ENCODE results near the gene STUB1. TPM values are rescaled to one million over a fixed set of nuclear protein-coding genes. Genes with fewer than 3 reads are reported as not detected.

The STUB1 gene
- total and polyA plus RNA-seq, 2 experiments from 2014 or later = 91.7 to 108 TPM

- TF ChIP-seq ZNF462 (CRISPR knock-in tag; IDR thresholded peaks at IDR 0.05) (no peak), EZH2 (IDR thresholded peaks at IDR 0.05; ENCODE audit: low read depth, unreplicated experiment) (no peak), ETS1 (IDR thresholded peaks at IDR 0.05) (no peak), EZH2phosphoT487 (IDR thresholded peaks at IDR 0.05; ENCODE audit: unreplicated experiment) (no peak), STAT1 (IDR thresholded peaks at IDR 0.05; ENCODE audit: unreplicated experiment) (no peak), CREB1 (CRISPR knock-in tag; IDR thresholded peaks at IDR 0.05; ENCODE audit: low read depth) (no peak), ZNF331 (CRISPR knock-in tag; IDR thresholded peaks at IDR 0.05; ENCODE audit: low read depth) (no peak)
Observed at GRCh38 chr16:675884-676564, 4.2 kb upstream of the STUB1 start (continued).

GRCh38 chr16:676565-676902, 3.7 kb upstream of the STUB1 start:
- Histone ChIP-seq H3K4me2 (peak overlapping the region; percentile 74; the same call in 1 of the 2 replicates), H3K4me1 (ENCODE audit: insufficient read depth) (peaks cover 11% of the 10 kb centered on the region; the same call in 1 of the 2 replicates), H3K79me2 (replicated peaks; ENCODE audit: insufficient read depth) (peaks cover 9% of the 10 kb centered on the region; the same call in 1 of the 2 replicates), H4K20me1 (replicated peaks; ENCODE audit: insufficient read depth) (peaks cover 8% of the 10 kb centered on the region), H3K9me2 (ENCODE audit: insufficient read depth) (no peaks in the 10 kb centered on the region), H3K27me3 (ENCODE audit: insufficient read depth) (no peaks in the 10 kb centered on the region), H3K27ac (ENCODE audit: low read depth) (no peak overlapping the region), H2AFZ (no peak overlapping the region), H3K36me3 (ENCODE audit: insufficient read depth) (no peaks in the 10 kb centered on the region), H3K4me3 (no peak overlapping the region; the same call in 1 of the 2 replicates), H3F3A (replicated peaks; ENCODE audit: low read depth) (peaks cover 23% of the 10 kb centered on the region)
- ATAC-seq (no peak), DNase-seq (ENCODE audit: low spot score) (no peak)
- TF ChIP-seq POLR2AphosphoS5 (IDR thresholded peaks at IDR 0.05; ENCODE audit: low read depth) = no peak
- TF ChIP-seq EZH2phosphoT487 (IDR thresholded peaks at IDR 0.05; ENCODE audit: unreplicated experiment) = no peak
- no peak for TF ChIP-seq ZNF114 (CRISPR knock-in tag; IDR thresholded peaks at IDR 0.05)
- no peak for TF ChIP-seq JUNB (IDR thresholded peaks at IDR 0.05; ENCODE audit: unreplicated experiment)
- TF ChIP-seq CTCF (conservative IDR thresholded peaks at IDR 0.05; ENCODE audit: low read depth in 2 of 2) = no peak
- TF ChIP-seq REST (IDR thresholded peaks at IDR 0.05; ENCODE audit: unreplicated experiment) = no peak
- H3K36me3 Mint-ChIP-seq (ENCODE audit: low read depth) = peaks cover 13% of the 10 kb centered on the region
- H3K4me3 Mint-ChIP-seq = peak overlapping the region; percentile 36; the same call in 2 of the 3 replicates
- no peak overlapping the region; the same call in 1 of the 2 replicates for H3K27ac Mint-ChIP-seq
- no peaks in the 10 kb centered on the region; the same call in 2 of the 3 replicates for H3K9me3 Mint-ChIP-seq
- peaks cover 23% of the 10 kb centered on the region for H3K4me1 Mint-ChIP-seq
- peaks cover 15% of the 10 kb centered on the region for H3K27me3 Mint-ChIP-seq (ENCODE audit: insufficient read depth, low read depth, poor library complexity)

All from GM23338 (cell line).